HPDE6-E6E7 (cell line): ENCODE data around the gene ZC3H8.

Experiments used
- DNase-seq: peaks from one replicate; pipeline ENCODE4 v3.0.0; 2011; ENCODE audit warnings: missing footprints; ENCODE audit errors: extremely low spot score

Gene ZC3H8

DNA sequence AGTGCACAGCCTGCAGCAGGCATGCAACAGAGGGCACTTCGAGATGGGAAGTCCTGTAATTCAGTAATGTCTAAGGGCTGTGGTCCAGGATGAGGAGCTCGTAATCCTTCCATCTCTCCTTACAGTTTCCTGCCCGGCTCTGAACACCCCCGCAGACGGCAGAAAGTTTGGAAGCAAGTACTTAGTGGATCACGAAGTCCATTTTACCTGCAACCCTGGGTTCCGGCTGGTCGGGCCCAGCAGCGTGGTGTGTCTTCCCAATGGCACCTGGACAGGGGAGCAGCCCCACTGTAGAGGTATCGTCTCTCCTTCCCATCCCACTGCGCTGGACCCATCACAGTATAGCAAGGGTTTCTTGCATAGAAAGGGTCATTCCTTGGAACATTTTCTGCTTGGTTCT, 90.0 kb downstream of the ZC3H8 start:
- no peak for DNase-seq

GRCh38 chr2:112163541-112163981, 91.3 kb downstream of the ZC3H8 start:
- no peak for DNase-seq

- DNase-seq = no peak
These were observed 91.9 kb downstream of the ZC3H8 start for GRCh38 chr2:112162956-112163355.

DNA sequence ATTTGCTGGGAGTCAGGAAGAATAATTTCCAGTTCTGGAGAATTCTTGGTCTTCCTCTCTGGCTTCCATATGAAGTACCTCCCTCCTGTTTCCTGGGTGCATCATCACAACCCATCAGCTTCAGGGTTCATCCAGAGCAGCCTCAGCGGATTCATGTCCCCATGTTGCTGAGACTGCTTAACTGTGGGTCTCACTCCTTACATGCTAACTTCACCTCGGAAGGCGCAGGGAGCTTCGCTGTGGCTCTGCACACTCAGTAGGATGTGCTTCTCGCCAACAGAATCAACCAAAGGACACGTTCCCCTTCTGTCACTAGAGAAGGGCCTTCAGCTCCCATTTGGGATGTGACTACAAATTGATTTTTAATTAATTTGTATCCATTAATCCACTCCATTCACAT, 92.5 kb downstream of the ZC3H8 start:
- no peak for DNase-seq
